GM12865 (cell line): Measurements from ENCODE around the gene PDE7B.

Experiments
- DNase-seq: peaks from one replicate; pipeline ENCODE4 v3.0.0; 2010; ENCODE audit warnings: low read depth
- H3K4me3 ChIP-seq: 2 replicates; pipeline ENCODE4 v1.5.1; 2011; ENCODE audit warnings: mild to moderate bottlenecking, low read depth, low read length, control low read depth
- TF ChIP-seq, protein P1 (sequence below): IDR thresholded peaks from 2 replicates; pipeline ENCODE4 v1.5.1; 2011; ENCODE audit warnings: low read length, control low read depth, low read depth, inconsistent platforms; ENCODE audit not compliant: insufficient read depth; ENCODE audit errors: missing control alignments

The PDE7B gene

DNA sequence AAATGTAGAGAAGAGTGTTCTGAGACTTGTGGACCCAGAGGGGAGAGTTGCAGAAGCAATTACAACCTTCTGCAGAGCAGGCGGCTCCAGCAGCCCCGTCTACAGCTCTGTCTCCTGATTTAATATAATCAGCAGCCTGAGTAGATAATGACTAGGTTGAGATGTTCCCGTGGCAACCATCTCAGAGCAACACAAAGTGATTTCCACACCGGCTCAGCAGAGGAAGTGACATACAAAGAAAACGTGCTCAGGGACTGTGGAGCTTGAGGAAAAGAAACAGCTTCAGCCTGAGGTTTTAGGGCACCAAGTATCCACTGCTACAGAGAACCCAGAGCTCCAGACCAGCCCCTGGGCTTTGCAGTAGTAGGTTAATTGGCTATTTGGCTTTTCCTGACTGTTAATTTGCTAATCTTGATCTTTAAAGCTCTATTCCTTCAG is 262.3 kb downstream of the PDE7B start:
- DNase-seq = no peak
- TF ChIP-seq, protein P1, sequence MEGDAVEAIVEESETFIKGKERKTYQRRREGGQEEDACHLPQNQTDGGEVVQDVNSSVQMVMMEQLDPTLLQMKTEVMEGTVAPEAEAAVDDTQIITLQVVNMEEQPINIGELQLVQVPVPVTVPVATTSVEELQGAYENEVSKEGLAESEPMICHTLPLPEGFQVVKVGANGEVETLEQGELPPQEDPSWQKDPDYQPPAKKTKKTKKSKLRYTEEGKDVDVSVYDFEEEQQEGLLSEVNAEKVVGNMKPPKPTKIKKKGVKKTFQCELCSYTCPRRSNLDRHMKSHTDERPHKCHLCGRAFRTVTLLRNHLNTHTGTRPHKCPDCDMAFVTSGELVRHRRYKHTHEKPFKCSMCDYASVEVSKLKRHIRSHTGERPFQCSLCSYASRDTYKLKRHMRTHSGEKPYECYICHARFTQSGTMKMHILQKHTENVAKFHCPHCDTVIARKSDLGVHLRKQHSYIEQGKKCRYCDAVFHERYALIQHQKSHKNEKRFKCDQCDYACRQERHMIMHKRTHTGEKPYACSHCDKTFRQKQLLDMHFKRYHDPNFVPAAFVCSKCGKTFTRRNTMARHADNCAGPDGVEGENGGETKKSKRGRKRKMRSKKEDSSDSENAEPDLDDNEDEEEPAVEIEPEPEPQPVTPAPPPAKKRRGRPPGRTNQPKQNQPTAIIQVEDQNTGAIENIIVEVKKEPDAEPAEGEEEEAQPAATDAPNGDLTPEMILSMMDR = no peak
- no peak overlapping the region for H3K4me3 ChIP-seq

DNA sequence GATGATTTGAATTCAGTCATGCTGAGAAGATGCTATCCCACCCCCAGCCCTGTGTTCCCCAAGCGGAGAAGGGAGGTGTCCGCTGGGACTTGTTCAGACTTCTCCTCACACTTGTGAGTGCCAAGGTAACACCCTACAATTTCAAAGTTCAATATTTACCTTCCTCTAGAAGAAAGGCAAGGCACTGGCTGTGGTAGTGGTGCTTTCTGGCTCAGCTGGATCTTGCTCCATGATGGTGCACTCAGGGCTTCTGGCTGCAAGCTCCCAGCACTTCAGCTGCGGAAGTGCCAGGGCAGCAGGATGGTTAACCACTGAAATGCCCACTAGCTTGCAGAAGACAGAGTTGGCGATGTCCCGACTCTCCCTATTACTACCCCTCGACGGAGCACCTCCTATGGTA is 263.2 kb downstream of the PDE7B start:
- DNase-seq = no peak
- no peak overlapping the region for H3K4me3 ChIP-seq
- TF ChIP-seq, protein P1 = no peak

DNA sequence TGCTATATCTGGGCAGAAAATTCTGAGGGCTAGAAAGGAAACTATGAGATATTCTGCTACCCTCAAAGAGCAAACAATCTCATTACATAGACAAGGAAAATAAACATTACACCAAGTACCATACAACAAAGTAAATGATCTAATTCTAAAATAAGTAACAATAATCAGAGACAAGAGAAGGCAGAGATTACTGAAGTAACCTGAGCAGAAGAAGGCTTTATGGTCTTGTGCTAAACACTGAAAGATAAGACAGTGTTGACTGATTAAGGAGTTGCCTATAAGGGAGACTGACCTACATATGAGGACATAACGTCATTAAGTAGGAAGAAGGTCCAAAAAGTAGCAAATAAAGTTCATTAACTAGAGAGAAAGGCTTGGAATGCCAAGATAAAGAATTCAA is 264.4 kb downstream of the PDE7B start:
- TF ChIP-seq, protein P1 = no peak

DNA sequence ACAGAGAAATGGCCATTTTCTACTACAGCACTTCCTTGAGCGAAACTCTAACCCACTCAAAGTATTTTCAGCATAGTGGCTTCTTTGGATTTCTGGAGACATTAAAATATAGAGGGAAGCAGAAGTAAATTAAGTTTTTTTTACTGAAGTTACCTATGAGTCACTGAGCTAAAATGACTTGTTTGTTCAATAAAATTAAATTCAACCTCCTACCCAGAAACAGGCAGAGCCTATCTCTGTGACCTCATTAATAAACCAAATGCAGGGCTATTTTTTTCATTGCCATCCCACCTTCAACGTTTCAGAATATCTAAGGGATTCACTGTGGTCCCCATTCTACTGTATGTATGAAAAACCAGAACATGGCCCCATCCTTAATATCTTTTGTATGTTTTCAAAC is 265.6 kb downstream of the PDE7B start:
- TF ChIP-seq, protein P1 = no peak
- no peak for DNase-seq
- no peak overlapping the region for H3K4me3 ChIP-seq

More for the DNA sequence above, 264.4 kb downstream of the PDE7B start:
- no peak overlapping the region for H3K4me3 ChIP-seq
- no peak for DNase-seq

DNA sequence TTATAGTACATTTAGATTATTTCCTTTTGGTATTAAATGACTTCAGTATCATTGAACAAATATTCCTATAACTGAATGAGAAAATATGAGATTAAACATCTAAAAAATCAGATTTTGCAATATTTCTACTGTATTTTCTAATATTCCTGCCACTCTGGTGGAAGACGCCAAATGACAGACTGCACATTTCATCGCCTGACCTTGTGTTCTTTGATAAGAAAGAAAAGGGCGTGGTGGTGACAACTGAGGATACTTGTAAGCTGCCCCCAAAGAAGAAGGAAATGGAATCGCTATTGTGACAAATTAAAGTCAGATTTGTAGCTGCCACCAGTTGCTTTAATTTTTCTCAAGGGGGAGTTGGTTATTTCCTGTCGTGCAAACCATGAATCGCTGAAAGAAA is 267.3 kb downstream of the PDE7B start:
- TF ChIP-seq, protein P1 = no peak
- no peak for DNase-seq

DNA sequence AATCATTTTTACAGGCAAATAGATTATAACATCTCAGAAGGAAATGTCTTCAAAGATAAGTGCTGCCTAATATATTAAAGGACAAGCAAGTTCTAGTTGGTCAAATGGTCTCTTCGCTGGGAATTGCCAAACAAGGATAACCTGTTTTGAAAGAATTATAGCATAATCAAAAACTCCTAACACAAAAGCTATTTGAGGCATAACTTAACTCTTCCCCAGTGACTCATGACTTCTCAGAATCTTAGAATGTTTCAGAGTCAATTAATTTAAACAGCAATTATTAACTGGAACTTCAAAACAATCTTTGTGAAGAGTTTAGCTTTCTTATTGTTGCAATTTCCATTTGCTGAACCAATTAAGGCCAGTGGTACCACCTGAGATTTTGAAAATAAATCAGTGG is 272.0 kb downstream of the PDE7B start:
- H3K4me3 ChIP-seq = no peak overlapping the region
- DNase-seq = no peak
- TF ChIP-seq, protein P1 = no peak

More for the DNA sequence above, 267.3 kb downstream of the PDE7B start:
- no peak overlapping the region for H3K4me3 ChIP-seq

DNA sequence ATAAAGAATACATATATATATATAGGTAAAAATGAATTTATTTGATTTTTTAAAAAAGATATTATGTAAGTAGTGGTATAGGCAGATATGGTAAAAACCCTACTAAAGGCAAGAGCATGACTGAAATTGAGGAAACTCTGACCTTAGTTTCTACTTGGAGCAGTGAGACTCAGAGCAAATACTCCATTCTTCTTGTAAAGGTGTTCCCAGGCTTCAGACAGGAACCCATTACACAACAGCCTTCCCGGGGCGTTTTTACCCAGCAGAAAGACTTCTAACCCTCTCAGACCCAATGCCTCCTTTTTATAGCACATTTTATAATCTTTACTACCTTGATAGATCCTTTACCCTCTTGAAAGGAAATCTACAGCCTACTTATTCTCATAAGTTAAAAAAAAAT is 274.1 kb downstream of the PDE7B start:
- DNase-seq = no peak
- TF ChIP-seq, protein P1 = no peak
- H3K4me3 ChIP-seq = no peak overlapping the region
